ENCODE measurements around the gene PSMG1. TPM values are rescaled to one million over a fixed set of nuclear protein-coding genes. Genes with fewer than 3 reads are reported as not detected.

PSMG1 gene
- total RNA-seq, 1 experiment from 2014 or later: 78.8 TPM

GRCh38 chr21:39131791-39132190, 51.5 kb downstream of the PSMG1 start:
- Histone ChIP-seq H2AK5ac (ENCODE audit: insufficient read length, low read length) (no peak overlapping the region), H4K91ac (ENCODE audit: insufficient read length, low read depth, low read length) (no peak overlapping the region), H3K9me3 (ENCODE audit: control insufficient read depth, low read depth, low read length) (peaks cover 5% of the 10 kb centered on the region), H3K27ac (ENCODE audit: insufficient read length, low read depth, low read length) (no peak overlapping the region), H4K20me1 (ENCODE audit: control insufficient read depth, insufficient read depth, insufficient read length) (no peaks in the 10 kb centered on the region), H3T11ph (ENCODE audit: low read length) (no peak overlapping the region), H3K9ac (ENCODE audit: extremely low read depth, insufficient read length, low read length) (no peak overlapping the region), H3K23me2 (ENCODE audit: insufficient read length, low read depth, low read length, poor library complexity, severe bottlenecking) (no peaks in the 10 kb centered on the region), H2BK12ac (ENCODE audit: insufficient read length, low read depth, low read length) (no peak overlapping the region), H2AFZ (ENCODE audit: low read length) (no peak overlapping the region), H2BK5ac (ENCODE audit: insufficient read length, low read length) (no peak overlapping the region), H3K4ac (ENCODE audit: low read depth, low read length) (no peak overlapping the region), H3K14ac (ENCODE audit: insufficient read depth, low read length) (no peak overlapping the region), H3K56ac (ENCODE audit: insufficient read length, low read depth, low read length) (no peak overlapping the region), H3K18ac (ENCODE audit: insufficient read length, low read depth, low read length) (no peak overlapping the region), H3K4me1 (ENCODE audit: insufficient read depth, low read length) (no peaks in the 10 kb centered on the region), H3K79me2 (ENCODE audit: insufficient read depth, low read length) (no peaks in the 10 kb centered on the region), H3K4me2 (ENCODE audit: insufficient read depth, insufficient read length, low read length) (no peak overlapping the region), H2BK15ac (ENCODE audit: low read depth, low read length) (no peak overlapping the region), H4K5ac (ENCODE audit: insufficient read length, low read depth, low read length) (no peak overlapping the region), H2BK120ac (ENCODE audit: low read depth, low read length, poor library complexity, severe bottlenecking) (no peak overlapping the region), H2BK20ac (ENCODE audit: low read depth, low read length, poor library complexity, severe bottlenecking) (no peak overlapping the region), H3K27me3 (ENCODE audit: insufficient read depth, low read length) (no peaks in the 10 kb centered on the region), H3K23ac (ENCODE audit: insufficient read length, low read depth, low read length) (no peak overlapping the region), H3K79me1 (ENCODE audit: insufficient read depth, low read depth, low read length, poor library complexity, severe bottlenecking) (no peaks in the 10 kb centered on the region), H4K8ac (replicated peaks; ENCODE audit: insufficient read length, low read depth, low read length) (no peak overlapping the region)
- TF ChIP-seq, protein P1, sequence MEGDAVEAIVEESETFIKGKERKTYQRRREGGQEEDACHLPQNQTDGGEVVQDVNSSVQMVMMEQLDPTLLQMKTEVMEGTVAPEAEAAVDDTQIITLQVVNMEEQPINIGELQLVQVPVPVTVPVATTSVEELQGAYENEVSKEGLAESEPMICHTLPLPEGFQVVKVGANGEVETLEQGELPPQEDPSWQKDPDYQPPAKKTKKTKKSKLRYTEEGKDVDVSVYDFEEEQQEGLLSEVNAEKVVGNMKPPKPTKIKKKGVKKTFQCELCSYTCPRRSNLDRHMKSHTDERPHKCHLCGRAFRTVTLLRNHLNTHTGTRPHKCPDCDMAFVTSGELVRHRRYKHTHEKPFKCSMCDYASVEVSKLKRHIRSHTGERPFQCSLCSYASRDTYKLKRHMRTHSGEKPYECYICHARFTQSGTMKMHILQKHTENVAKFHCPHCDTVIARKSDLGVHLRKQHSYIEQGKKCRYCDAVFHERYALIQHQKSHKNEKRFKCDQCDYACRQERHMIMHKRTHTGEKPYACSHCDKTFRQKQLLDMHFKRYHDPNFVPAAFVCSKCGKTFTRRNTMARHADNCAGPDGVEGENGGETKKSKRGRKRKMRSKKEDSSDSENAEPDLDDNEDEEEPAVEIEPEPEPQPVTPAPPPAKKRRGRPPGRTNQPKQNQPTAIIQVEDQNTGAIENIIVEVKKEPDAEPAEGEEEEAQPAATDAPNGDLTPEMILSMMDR (conservative IDR thresholded peaks at IDR 0.05): no peak
- Mint-ChIP-seq H3K4me1 (peaks cover 0 to 4% of the 10 kb centered on the region in 2 experiments; a peak in 2 of 4 replicates), H3K4me3 (no peak overlapping the region), H3K27ac (no peak overlapping the region), H3K9me3 (no peaks in the 10 kb centered on the region), H3K27me3 (ENCODE audit: low read depth) (no peaks in the 10 kb centered on the region; the same call in 1 of the 2 replicates), H3K36me3 (ENCODE audit: insufficient read depth in 1 of 3, low read depth in 3 of 3) (no peaks in the 10 kb centered on the region)
- no peak for DNase-seq
- WGBS (ENCODE audit: extremely low coverage, insufficient read length, low lambda C conversion rate): no CpG with 5 or more reads among the region's 1 CpG

Measured in H9 (cell line).